Trophoblast cell (in vitro differentiated cells and primary cell): ENCODE results near the gene AP4B1.
A peak's percentile ranks its signal among the peaks of the same experiment; 100 is the strongest.
"Not testable (repeated sequence)": the region's sequence is repeated elsewhere in the genome, so short reads cannot be mapped to it uniquely, and the experiment has no call there.

Source experiments
- DNase-seq, 2 donors: peaks; one replicate each; pipeline ENCODE4 v3.0.0-alpha.2; 2016
- H2AFZ ChIP-seq: 2 replicates; pipeline ENCODE4 v1.6.1; 2013; ENCODE audit warnings: low read length, moderate library complexity, mild to moderate bottlenecking; ENCODE audit not compliant: insufficient read depth, poor library complexity
- H2AK5ac ChIP-seq: 2 replicates; pipeline ENCODE4 v1.6.1; 2013; ENCODE audit warnings: mild to moderate bottlenecking, low read length
- H2BK120ac ChIP-seq: 2 replicates; pipeline ENCODE4 v1.6.1; 2013; ENCODE audit warnings: low read length, mild to moderate bottlenecking, moderate library complexity; ENCODE audit not compliant: insufficient read depth, poor library complexity
- H2BK12ac ChIP-seq: 2 replicates; pipeline ENCODE4 v1.6.1; 2013; ENCODE audit warnings: mild to moderate bottlenecking, low read length, moderate library complexity
- H2BK5ac ChIP-seq: 2 replicates; pipeline ENCODE4 v1.6.1; 2013; ENCODE audit warnings: low read length, low read depth, moderate library complexity, mild to moderate bottlenecking; ENCODE audit not compliant: poor library complexity
- H3K14ac ChIP-seq: 2 replicates; pipeline ENCODE4 v1.6.1; 2013; ENCODE audit warnings: mild to moderate bottlenecking, low read length
- H3K18ac ChIP-seq: 2 replicates; pipeline ENCODE4 v1.6.1; 2013; ENCODE audit warnings: mild to moderate bottlenecking, low read length
- H3K23ac ChIP-seq: 2 replicates; pipeline ENCODE4 v1.6.1; 2013; ENCODE audit warnings: low read length
- H3K27ac ChIP-seq: 2 replicates; pipeline ENCODE4 v1.5.1; 2013; ENCODE audit warnings: low read depth, mild to moderate bottlenecking, inconsistent platforms, low read length, moderate library complexity
- H3K27me3 ChIP-seq: 2 replicates; pipeline ENCODE4 v1.6.1; 2013; ENCODE audit warnings: inconsistent platforms, mild to moderate bottlenecking, low read length, moderate library complexity; ENCODE audit not compliant: insufficient read depth
- H3K36me3 ChIP-seq, 2 experiments: 1 replicate in 1 of 2; 2 replicates in 1 of 2; pipeline ENCODE4 v1.6.1; 2013; ENCODE audit warnings: low read length in 2 of 2, mild to moderate bottlenecking in 2 of 2, moderate library complexity in 1 of 2; ENCODE audit not compliant: insufficient read depth in 2 of 2, control insufficient read depth in 1 of 2
- H3K4ac ChIP-seq: 2 replicates; pipeline ENCODE4 v1.6.1; 2013; ENCODE audit warnings: low read depth, mild to moderate bottlenecking, low read length, moderate library complexity
- H3K4me1 ChIP-seq, 2 experiments: 1 replicate in 1 of 2; 2 replicates in 1 of 2; pipeline ENCODE4 v1.6.1; 2013; ENCODE audit warnings: low read length in 2 of 2, mild to moderate bottlenecking in 2 of 2, moderate library complexity in 1 of 2; ENCODE audit not compliant: insufficient read depth in 2 of 2, control insufficient read depth in 1 of 2
- H3K4me2 ChIP-seq: 2 replicates; pipeline ENCODE4 v1.6.1; 2013; ENCODE audit warnings: inconsistent platforms, mild to moderate bottlenecking, low read length, moderate library complexity
- H3K4me3 ChIP-seq: 2 replicates; pipeline ENCODE4 v1.5.1; 2013; ENCODE audit warnings: mild to moderate bottlenecking, low read depth, low read length, inconsistent platforms
- H3K79me1 ChIP-seq: one replicate; pipeline ENCODE4 v1.6.1; 2013; ENCODE audit warnings: low read length
- H3K79me2 ChIP-seq: 2 replicates; pipeline ENCODE4 v1.6.1; 2013; ENCODE audit warnings: low read length, mild to moderate bottlenecking; ENCODE audit not compliant: control insufficient read depth, insufficient read depth, poor library complexity
- H3K9ac ChIP-seq: 2 replicates; pipeline ENCODE4 v1.6.1; 2013; ENCODE audit warnings: mild to moderate bottlenecking, low read length
- H3K9me3 ChIP-seq: 2 replicates; pipeline ENCODE4 v1.6.1; 2013; ENCODE audit warnings: low read depth, mild to moderate bottlenecking, control low read depth, inconsistent platforms, low read length; ENCODE audit not compliant: insufficient read depth
- H4K12ac ChIP-seq: 2 replicates; pipeline ENCODE4 v1.6.1; 2013; ENCODE audit warnings: low read depth, mild to moderate bottlenecking, low read length, moderate library complexity
- H4K8ac ChIP-seq: 2 replicates; pipeline ENCODE4 v1.6.1; 2013; ENCODE audit warnings: low read depth, mild to moderate bottlenecking, low read length, moderate library complexity
- H4K91ac ChIP-seq: one replicate; pipeline ENCODE4 v1.6.1; 2013; ENCODE audit warnings: low read depth, mild to moderate bottlenecking, low read length, moderate library complexity
- WGBS: extraction: QIAGEN DNeasy Blood & Tissue Kit; methylation state at CpG from one replicate; pipeline ENCODE4 v1.1.7; 2013; ENCODE audit warnings: missing lambda C conversion rate; ENCODE audit not compliant: insufficient read length, insufficient coverage; ENCODE audit errors: extremely low coverage; 5-methylcytosine and 5-hydroxymethylcytosine counted together

The AP4B1 gene

GRCh38 chr1:113948151-113948550 is 43.6 kb upstream of the AP4B1 start:
- H4K12ac ChIP-seq, H2AK5ac ChIP-seq, H4K8ac ChIP-seq, H4K91ac ChIP-seq, H3K4me1 ChIP-seq, H3K4ac ChIP-seq, H2BK120ac ChIP-seq, H3K9ac ChIP-seq, H2AFZ ChIP-seq, H3K14ac ChIP-seq, H2BK12ac ChIP-seq, H3K4me2 ChIP-seq, H3K79me1 ChIP-seq, H2BK5ac ChIP-seq, H3K18ac ChIP-seq, H3K27me3 ChIP-seq, H3K23ac ChIP-seq, H3K27ac ChIP-seq, H3K36me3 ChIP-seq, H3K79me2 ChIP-seq, H3K4me3 ChIP-seq, H3K9me3 ChIP-seq: not testable (repeated sequence)
- WGBS, result no CpG with 5 or more reads among the region's 4 CpGs
- peak; percentile 18 to 58 for DNase-seq

- H2BK12ac ChIP-seq, result no peak overlapping the region
- no peaks in the 10 kb centered on the region for H3K79me1 ChIP-seq
- H3K9me3 ChIP-seq, result no peaks in the 10 kb centered on the region
- no peaks in the 10 kb centered on the region for H3K79me2 ChIP-seq
- no peaks in the 10 kb centered on the region for H3K27me3 ChIP-seq
- H2BK120ac ChIP-seq, result no peak overlapping the region
- H3K9ac ChIP-seq, result no peak overlapping the region
- no peak overlapping the region for H3K14ac ChIP-seq
- no peak overlapping the region for H3K18ac ChIP-seq
- no peak overlapping the region for H3K4me3 ChIP-seq
- DNase-seq, result no peak
- H2AK5ac ChIP-seq, result no peak overlapping the region
- H3K36me3 ChIP-seq, result peaks cover 2% of the 10 kb centered on the region in 2 experiments
- no CpG with 5 or more reads among the region's 3 CpGs for WGBS
- H4K8ac ChIP-seq, result no peak overlapping the region
- no peak overlapping the region for H2AFZ ChIP-seq
- H3K27ac ChIP-seq, result no peak overlapping the region
- no peak overlapping the region for H4K91ac ChIP-seq
- no peak overlapping the region for H3K4ac ChIP-seq
- no peak overlapping the region for H2BK5ac ChIP-seq
- no peak overlapping the region for H4K12ac ChIP-seq
- no peak overlapping the region for H3K4me2 ChIP-seq
- H3K4me1 ChIP-seq, result no peaks in the 10 kb centered on the region
- no peak overlapping the region for H3K23ac ChIP-seq
These were observed 42.9 kb upstream of the AP4B1 start for GRCh38 chr1:113947388-113948107.

GRCh38 chr1:113946678-113947387 is 42.2 kb upstream of the AP4B1 start:
- Histone ChIP-seq H4K91ac (no peak overlapping the region), H4K8ac (no peak overlapping the region), H3K79me1 (no peaks in the 10 kb centered on the region), H3K4me1 (no peaks in the 10 kb centered on the region), H3K18ac (no peak overlapping the region), H2BK5ac (no peak overlapping the region), H2BK120ac (no peak overlapping the region), H3K9me3 (no peaks in the 10 kb centered on the region), H3K9ac (no peak overlapping the region), H3K4me2 (no peak overlapping the region), H3K4me3 (no peak overlapping the region), H3K23ac (no peak overlapping the region), H2AFZ (no peak overlapping the region), H3K36me3 (peaks cover 4 to 5% of the 10 kb centered on the region in 2 experiments), H3K27me3 (no peaks in the 10 kb centered on the region), H3K79me2 (no peaks in the 10 kb centered on the region), H2AK5ac (no peak overlapping the region), H3K27ac (no peak overlapping the region), H4K12ac (no peak overlapping the region), H3K14ac (no peak overlapping the region), H2BK12ac (no peak overlapping the region), H3K4ac (no peak overlapping the region)
- no CpG with 5 or more reads among the region's 3 CpGs for WGBS
- DNase-seq, result peak; percentile 18 to 57

GRCh38 chr1:113946112-113946511 is 41.5 kb upstream of the AP4B1 start:
- Histone ChIP-seq H3K23ac (no peak overlapping the region), H4K8ac (no peak overlapping the region), H3K4me2 (no peak overlapping the region), H3K27me3 (no peaks in the 10 kb centered on the region), H3K36me3 (peaks cover 6 to 7% of the 10 kb centered on the region in 2 experiments), H3K79me2 (no peaks in the 10 kb centered on the region), H2AK5ac (no peak overlapping the region), H3K9me3 (no peaks in the 10 kb centered on the region), H4K91ac (no peak overlapping the region), H2BK5ac (no peak overlapping the region), H2AFZ (no peak overlapping the region), H3K14ac (no peak overlapping the region), H3K9ac (no peak overlapping the region), H3K4me1 (no peaks in the 10 kb centered on the region), H3K79me1 (no peaks in the 10 kb centered on the region), H3K18ac (no peak overlapping the region), H3K4ac (no peak overlapping the region), H3K27ac (no peak overlapping the region), H4K12ac (no peak overlapping the region), H2BK120ac (no peak overlapping the region), H2BK12ac (no peak overlapping the region), H3K4me3 (no peak overlapping the region)
- no peak for DNase-seq
- WGBS, result no CpG with 5 or more reads among the region's 1 CpG
